HEK293 (cell line): Measurements from ENCODE around the gene GALNTL6.

Experiments used
- REST ChIP-seq: fragments of 450-650 bp; formaldehyde crosslinking; IDR thresholded peaks from 2 replicates; pipeline ENCODE4 v1.5.1; 2016; ENCODE audit warnings: missing biosample characterization, missing genetic modification characterization
- ZEB2 ChIP-seq: fragments of 450-650 bp; formaldehyde crosslinking; IDR thresholded peaks from 2 replicates; pipeline ENCODE4 v1.5.1; 2016; ENCODE audit warnings: missing biosample characterization, missing genetic modification characterization
- ZNF174 ChIP-seq: fragments of 450-650 bp; formaldehyde crosslinking; IDR thresholded peaks from 2 replicates; pipeline ENCODE4 v1.5.0; 2017; ENCODE audit warnings: missing biosample characterization, mild to moderate bottlenecking, missing genetic modification characterization
- ZNF791 ChIP-seq: fragments of 450-650 bp; formaldehyde crosslinking; IDR thresholded peaks from 2 replicates; pipeline ENCODE4 v1.5.1; 2016; ENCODE audit warnings: missing biosample characterization, missing genetic modification characterization
- TF ChIP-seq, protein P1 (sequence below): fragments of 450-650 bp; formaldehyde crosslinking; IDR thresholded peaks from 2 replicates; pipeline ENCODE4 v1.5.1; 2016; ENCODE audit warnings: missing biosample characterization, missing genetic modification characterization

DNA sequence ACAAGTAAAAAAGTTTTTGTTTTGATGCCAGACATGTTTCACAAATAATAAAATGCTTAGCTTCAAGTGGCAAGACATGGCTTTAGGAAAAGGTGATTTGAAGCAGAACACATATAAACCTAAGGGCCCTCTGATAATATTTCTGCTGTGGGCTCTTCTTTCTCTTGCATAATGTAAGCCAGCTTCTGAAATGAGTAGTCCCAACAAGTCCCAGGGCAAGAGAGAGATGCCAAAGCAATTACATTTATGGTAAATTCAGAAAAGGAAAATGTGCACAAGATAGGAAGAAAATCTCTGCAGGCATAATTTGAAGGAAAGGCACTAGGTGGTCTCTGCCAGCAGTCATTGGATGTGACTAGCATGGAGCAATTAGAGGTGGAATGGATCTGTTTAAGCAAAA lies 1184.7 kb downstream of the GALNTL6 start:
- TF ChIP-seq ZNF174 (no peak), ZNF791 (tag by site-specific recombination) (no peak), REST (tag by site-specific recombination) (no peak), ZEB2 (tag by site-specific recombination) (no peak)
- TF ChIP-seq, protein P1, sequence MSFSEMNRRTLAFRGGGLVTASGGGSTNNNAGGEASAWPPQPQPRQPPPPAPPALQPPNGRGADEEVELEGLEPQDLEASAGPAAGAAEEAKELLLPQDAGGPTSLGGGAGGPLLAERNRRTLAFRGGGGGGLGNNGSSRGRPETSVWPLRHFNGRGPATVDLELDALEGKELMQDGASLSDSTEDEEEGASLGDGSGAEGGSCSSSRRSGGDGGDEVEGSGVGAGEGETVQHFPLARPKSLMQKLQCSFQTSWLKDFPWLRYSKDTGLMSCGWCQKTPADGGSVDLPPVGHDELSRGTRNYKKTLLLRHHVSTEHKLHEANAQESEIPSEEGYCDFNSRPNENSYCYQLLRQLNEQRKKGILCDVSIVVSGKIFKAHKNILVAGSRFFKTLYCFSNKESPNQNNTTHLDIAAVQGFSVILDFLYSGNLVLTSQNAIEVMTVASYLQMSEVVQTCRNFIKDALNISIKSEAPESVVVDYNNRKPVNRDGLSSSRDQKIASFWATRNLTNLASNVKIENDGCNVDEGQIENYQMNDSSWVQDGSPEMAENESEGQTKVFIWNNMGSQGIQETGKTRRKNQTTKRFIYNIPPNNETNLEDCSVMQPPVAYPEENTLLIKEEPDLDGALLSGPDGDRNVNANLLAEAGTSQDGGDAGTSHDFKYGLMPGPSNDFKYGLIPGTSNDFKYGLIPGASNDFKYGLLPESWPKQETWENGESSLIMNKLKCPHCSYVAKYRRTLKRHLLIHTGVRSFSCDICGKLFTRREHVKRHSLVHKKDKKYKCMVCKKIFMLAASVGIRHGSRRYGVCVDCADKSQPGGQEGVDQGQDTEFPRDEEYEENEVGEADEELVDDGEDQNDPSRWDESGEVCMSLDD (tag by site-specific recombination) = no peak
